ENCODE data around the gene PDZK1IP1.

GRCh38 chr1:47225430-47226100 is 35.7 kb upstream of the PDZK1IP1 start:
- TF ChIP-seq CTCF (IDR thresholded peaks at IDR 0.05): no peak
- TF ChIP-seq ZFX (IDR thresholded peaks at IDR 0.05; ENCODE audit: borderline replicate concordance): no peak

All from 22Rv1 (cell line).